ENCODE measurements around the gene PYGL. TPM values are rescaled to one million over a fixed set of nuclear protein-coding genes. Genes with fewer than 3 reads are reported as not detected.

The PYGL gene
- 10 to 100 TPM in 4 of 5 donors, 1 to 10 TPM in 1; 6.7 to 26.1 (median 17.4) TPM for total RNA-seq
- 10 to 100 TPM; 10.4 to 35.6 (median 18.3) TPM for polyA plus RNA-seq
- long read RNA-seq, donor 1, partial matches to known transcripts: 0 of 1 reads
- long read RNA-seq, donor 1, other reads (novel, unspliced or antisense): 0 of 1 reads
- long read RNA-seq, donor 2, partial matches to known transcripts: 0 of 3 reads
- long read RNA-seq, donor 2, other reads (novel, unspliced or antisense): 0 of 3 reads
- long read RNA-seq, donor 3, partial matches to known transcripts: 0 of 2 reads
- long read RNA-seq, donor 3, other reads (novel, unspliced or antisense): 0 of 2 reads
- long read RNA-seq, donor 4: 0 reads
- long read RNA-seq, donor 5, partial matches to known transcripts: 0 of 1 reads
- long read RNA-seq, donor 5, other reads (novel, unspliced or antisense): 0 of 1 reads
- long read RNA-seq, donor 6, partial matches to known transcripts: 9 of 13 reads
- long read RNA-seq, donor 6, other reads (novel, unspliced or antisense): 0 of 13 reads
- long read RNA-seq, donor 7, partial matches to known transcripts: 0 of 2 reads
- long read RNA-seq, donor 7, other reads (novel, unspliced or antisense): 0 of 2 reads
- long read RNA-seq, donor 8, partial matches to known transcripts: 0 of 3 reads
- long read RNA-seq, donor 8, other reads (novel, unspliced or antisense): 0 of 3 reads
- long read RNA-seq, donor 9, partial matches to known transcripts: 0 of 3 reads
- long read RNA-seq, donor 9, other reads (novel, unspliced or antisense): 0 of 3 reads
- long read RNA-seq, donor 10: 0 reads

DNA sequence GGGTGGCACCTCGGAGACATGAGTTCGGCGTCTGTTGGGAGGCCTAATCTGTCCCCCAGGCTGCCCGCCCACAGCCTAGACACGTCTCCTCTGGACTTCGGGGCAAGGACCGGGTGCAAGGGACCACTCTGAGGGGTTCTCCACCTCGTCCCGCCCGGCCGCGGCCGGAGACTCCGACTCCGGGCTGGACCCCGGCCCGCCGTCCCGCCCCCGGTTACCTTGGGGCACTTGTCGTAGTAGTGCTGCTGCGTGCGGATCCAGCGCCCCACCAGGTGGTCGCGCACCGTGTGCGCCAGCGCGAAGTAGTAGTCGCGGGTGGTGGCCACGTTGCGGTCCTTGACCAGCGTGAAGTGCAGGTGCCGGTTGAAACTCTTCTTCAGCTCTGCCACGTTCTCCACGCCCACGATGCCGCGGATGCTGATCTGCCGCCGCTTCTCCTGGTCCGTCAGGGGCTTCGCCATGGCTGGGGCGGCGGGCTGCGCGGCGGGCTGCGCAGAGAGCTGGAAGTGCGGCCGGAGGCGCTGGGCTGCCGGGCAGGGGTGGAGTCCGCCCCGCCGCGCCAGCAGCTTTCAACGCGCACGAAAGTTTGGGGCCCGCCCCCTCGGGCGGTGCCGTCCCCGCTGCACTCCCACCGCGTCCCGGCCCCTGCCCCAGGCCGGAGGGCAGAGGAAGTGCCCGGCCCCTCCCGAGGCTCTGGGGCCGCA is at the start of gene PYGL:
Gene PYGL (minus strand): TSS at position 541 of the 704 bp plus-strand sequence. CDS start 80 bp downstream, at position 461.
- DNase-seq: peak; percentile 69 to 91
- TF ChIP-seq POLR2A (IDR thresholded peaks at IDR 0.05) (no peak), POLR2AphosphoS5 (IDR thresholded peaks at IDR 0.05) (peak in 2 of 3 donors; percentile 61 to 81), EP300 (IDR thresholded peaks at IDR 0.05) (no peak)
- TF ChIP-seq, protein P1, sequence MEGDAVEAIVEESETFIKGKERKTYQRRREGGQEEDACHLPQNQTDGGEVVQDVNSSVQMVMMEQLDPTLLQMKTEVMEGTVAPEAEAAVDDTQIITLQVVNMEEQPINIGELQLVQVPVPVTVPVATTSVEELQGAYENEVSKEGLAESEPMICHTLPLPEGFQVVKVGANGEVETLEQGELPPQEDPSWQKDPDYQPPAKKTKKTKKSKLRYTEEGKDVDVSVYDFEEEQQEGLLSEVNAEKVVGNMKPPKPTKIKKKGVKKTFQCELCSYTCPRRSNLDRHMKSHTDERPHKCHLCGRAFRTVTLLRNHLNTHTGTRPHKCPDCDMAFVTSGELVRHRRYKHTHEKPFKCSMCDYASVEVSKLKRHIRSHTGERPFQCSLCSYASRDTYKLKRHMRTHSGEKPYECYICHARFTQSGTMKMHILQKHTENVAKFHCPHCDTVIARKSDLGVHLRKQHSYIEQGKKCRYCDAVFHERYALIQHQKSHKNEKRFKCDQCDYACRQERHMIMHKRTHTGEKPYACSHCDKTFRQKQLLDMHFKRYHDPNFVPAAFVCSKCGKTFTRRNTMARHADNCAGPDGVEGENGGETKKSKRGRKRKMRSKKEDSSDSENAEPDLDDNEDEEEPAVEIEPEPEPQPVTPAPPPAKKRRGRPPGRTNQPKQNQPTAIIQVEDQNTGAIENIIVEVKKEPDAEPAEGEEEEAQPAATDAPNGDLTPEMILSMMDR (IDR thresholded peaks at IDR 0.05): no peak
- H3K4me1 ChIP-seq: peaks cover 0 to 20% (median 19%) of the 10 kb centered on the region in 4 donors
- peak within 1 kb of the TSS; percentile 69 to 95 (median 86) for H3K4me3 ChIP-seq
- H3K36me3 ChIP-seq: no peaks in the 10 kb centered on the region
- no peaks in the 10 kb centered on the region for H3K27me3 ChIP-seq
- no peaks in the 10 kb centered on the region for H3K9me3 ChIP-seq
- peak within 1 kb of the TSS; percentile 69 to 89 (median 85) for H3K27ac ChIP-seq
- intact Hi-C loops (cut with DNase I; ENCODE audit: low total_unique reads): no loop called here
- WGBS, 5 donors: 0 to 1% (median 1%) methylated on average over 22 to 74 of the region's 74 CpGs

DNA sequence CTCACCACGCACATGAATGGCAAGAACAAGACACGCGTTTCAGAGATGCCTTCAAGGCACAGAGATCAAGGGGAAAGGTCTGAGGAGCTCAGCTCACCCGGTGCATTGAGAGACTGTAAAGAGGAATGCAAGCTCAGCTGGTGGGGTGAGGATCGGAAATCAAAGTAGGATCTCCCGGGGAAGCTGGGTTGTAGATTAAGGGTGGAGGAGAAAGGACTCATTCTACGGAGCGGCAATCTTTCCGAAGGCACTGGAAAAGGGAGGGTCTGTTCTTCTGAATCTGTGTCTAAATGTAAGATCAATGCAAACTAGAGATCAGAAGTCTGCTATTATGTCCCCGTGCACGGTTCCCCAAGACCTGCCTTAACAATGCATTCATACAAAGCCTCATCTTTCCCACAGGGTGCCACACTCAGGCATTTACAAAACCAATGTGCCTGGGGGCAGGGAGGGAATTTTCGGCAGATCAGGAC is 41.6 kb upstream of the PYGL start:
- H3K27ac ChIP-seq: no peak overlapping the region
- intact Hi-C loops (cut with DNase I; ENCODE audit: low total_unique reads): no loop called here
- H3K36me3 ChIP-seq: no peaks in the 10 kb centered on the region
- 53 to 71% (median 66%) methylated on average over 12 of the region's 12 CpGs for WGBS, 5 donors
- H3K4me3 ChIP-seq: no peak overlapping the region
- DNase-seq: no peak
- no peaks in the 10 kb centered on the region for H3K4me1 ChIP-seq
- TF ChIP-seq POLR2A (IDR thresholded peaks at IDR 0.05): no peak
- no peak for TF ChIP-seq EP300 (IDR thresholded peaks at IDR 0.05)
- TF ChIP-seq, protein P1 (IDR thresholded peaks at IDR 0.05): no peak
- TF ChIP-seq POLR2AphosphoS5 (IDR thresholded peaks at IDR 0.05): no peak
- H3K27me3 ChIP-seq: no peaks in the 10 kb centered on the region
- no peaks in the 10 kb centered on the region for H3K9me3 ChIP-seq

DNA sequence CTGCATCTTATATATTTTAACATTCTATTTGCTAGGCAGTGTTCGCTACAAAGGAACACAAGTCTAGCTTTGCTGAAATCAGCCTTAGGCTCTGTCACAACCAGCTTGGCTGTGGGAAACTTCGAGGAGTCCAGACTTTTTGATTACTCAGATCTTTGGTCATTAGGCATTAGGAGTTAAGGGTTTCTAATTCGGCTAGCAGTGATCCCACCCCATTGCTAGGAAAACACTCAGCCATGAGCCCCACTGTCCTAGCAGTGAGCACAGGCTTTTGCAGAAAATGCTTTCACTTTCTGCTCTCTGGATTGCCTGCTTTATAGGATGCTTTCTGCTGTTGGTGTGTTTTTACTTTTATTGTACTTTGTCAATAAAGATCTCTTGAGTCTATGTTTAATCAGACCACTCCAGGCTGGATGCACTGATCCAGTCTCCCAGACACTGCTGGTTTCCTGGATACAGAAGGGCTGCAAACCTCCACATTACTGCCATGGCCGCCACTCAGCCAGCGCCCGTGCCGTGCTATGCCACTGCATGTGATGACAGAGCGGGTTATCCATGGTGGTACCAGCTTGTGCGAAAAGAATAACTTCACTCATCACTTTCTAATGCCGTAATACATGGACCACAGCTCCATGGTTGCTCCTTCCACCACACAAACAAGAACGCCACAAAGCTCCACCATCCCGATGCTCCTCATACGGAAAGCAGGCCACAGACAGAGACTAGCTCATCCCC is 41.0 kb upstream of the PYGL start:
- Histone ChIP-seq H3K4me1 (no peaks in the 10 kb centered on the region), H3K27me3 (no peaks in the 10 kb centered on the region), H3K4me3 (no peak overlapping the region), H3K9me3 (no peaks in the 10 kb centered on the region), H3K27ac (no peak overlapping the region), H3K36me3 (no peaks in the 10 kb centered on the region)
- intact Hi-C loops (cut with DNase I; ENCODE audit: low total_unique reads): no loop called here
- WGBS, 5 donors: 81 to 88% (median 87%) methylated on average over 13 of the region's 13 CpGs
- DNase-seq: peak in 1 of 2 donors; percentile 9
- no peak for TF ChIP-seq POLR2AphosphoS5 (IDR thresholded peaks at IDR 0.05)
- TF ChIP-seq EP300 (IDR thresholded peaks at IDR 0.05): no peak
- TF ChIP-seq POLR2A (IDR thresholded peaks at IDR 0.05): no peak
- TF ChIP-seq, protein P1 (IDR thresholded peaks at IDR 0.05): no peak
